Kidney capillary endothelial cell (primary cell): ENCODE data around the gene RCSD1.

Experiments
- DNase-seq: peaks from one replicate; pipeline ENCODE4 v3.0.0-alpha.2; 2018; ENCODE audit warnings: low spot score

The RCSD1 gene

DNA sequence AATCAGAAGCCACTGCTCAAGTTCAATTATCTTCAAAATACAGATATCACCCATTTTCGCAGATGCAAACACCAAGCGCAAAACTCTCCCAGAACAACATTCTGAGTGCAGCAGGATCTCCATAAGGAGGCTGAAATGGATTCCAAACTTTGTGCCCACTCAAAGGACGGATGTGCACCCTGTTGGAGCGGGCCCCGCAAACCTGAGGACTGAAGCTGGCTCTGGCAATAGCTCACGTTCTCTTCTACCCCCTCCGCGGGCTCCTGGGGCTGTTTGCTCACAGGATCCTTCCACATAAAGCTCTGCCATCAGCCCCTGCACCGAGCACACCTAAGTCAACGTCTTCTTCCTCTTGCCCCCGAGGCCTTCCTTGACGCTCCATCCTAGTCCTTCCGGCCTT lies 11.7 kb upstream of the RCSD1 start:
- no peak for DNase-seq

DNA sequence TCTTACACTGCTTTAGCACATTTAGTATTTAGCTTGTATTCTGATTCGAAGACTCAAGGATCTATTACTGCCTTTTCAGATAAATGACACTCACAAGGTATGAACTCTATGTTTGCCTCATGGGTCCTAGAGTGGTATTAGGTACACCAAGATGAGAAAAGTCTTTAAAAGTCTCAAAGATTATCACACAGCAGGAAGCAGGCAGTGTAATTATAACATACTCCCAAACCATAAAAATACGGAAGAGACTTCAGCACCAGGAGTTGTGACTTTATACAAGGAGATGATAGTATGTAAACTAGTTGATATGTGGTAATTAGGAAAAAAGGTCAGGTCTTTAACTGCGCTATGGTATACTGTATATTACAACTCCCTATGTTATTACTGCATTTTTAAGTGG lies 11.2 kb upstream of the RCSD1 start:
- DNase-seq: no peak

DNA sequence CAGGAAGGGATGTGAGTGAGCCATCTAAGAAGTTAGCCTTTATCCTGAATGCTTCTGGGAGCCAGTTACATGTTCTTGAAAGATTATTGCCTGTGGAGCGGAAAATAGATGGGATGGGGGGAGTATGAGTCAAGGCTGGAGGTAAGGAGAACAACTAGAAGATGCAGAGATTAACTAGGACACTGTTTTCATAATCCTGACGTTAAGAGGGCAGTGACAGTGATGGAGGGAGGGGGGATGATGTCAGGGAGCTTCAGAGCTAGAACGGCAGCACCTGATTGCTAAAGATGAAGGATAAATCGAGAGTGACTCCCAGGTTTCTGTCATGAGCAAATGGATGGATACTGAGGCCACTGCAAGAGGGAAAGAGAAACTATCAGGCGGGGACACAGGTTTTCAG lies 10.0 kb upstream of the RCSD1 start:
- DNase-seq: no peak

DNA sequence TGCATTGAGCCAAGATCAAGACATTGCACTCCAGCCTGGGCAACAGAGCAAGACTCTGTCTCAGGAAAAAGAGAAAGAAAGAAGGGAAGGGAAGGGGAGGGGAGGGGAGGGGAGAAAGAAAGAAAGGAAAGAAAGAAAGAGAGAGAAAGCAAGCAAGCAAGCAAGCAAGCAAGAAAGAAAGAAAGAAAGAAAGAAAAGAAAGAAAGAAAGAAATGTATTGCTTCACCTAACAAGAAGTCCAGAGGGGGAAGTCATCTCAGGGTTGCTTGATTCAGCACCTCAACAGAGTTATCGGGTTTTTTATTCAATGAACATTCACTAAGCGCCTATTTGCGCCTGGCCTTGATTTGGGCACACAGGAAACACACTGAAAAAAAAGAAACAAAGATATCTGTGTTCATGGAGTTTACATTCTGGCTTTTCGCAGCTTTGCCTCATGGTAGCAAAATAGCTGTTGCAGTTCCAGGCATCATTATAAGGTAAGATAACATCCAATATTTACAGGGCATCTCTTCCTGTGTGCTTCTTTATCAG lies 8.2 kb upstream of the RCSD1 start:
- DNase-seq: no peak

DNA sequence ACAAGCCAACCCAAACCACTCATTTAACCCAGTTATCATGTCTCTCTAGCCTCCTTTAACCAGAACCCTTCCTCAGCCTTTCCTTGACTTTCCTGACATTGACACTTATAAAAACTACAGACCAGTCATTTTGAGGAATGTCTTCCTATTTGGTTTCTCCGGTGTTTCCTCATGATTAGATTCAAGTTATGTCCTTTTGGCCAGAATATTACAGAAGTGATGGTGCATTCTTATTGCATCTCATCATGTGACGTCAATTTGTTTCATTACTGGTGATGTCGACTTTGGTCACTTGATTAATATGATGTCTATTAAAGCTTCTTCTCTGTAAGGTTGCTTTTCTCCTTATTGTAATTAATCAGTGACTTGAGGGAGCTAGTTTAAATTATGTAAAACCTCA lies 6.1 kb upstream of the RCSD1 start:
- no peak for DNase-seq

DNA sequence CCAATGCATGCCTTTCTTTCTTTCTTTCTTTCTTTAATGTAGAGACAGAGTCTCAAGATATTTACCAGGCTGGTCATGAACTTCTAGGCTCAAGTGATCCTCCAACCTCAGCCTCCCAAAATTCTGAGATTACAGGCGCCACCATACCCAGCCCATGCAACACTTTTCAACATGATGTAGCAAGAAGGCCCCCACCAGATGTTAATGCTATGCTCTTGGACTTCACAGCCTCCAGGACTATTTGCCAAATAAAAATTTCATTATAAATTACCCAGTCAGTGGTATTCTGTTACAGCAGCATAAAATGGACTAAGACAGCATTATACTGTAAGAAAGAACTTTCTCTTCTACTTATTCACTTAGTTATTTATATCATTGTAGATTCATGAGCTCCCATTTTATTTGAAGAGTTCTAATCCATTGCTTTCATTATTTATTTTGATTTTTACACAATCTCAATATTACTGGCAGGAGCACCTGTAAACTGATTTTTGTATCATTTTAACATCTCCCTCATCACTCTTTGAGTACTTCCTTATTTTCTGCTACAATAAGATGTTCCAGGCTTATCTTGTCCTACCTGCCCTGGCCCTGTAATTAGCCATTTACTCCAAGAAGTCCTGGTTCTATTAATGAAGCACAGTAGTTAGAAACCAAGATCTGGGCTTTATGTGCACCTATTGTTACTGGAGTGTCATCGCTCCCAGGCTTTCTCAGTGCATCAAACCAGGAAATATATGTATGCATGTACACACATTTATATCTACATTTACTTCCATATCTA lies 4.8 kb upstream of the RCSD1 start:
- no peak for DNase-seq

DNA sequence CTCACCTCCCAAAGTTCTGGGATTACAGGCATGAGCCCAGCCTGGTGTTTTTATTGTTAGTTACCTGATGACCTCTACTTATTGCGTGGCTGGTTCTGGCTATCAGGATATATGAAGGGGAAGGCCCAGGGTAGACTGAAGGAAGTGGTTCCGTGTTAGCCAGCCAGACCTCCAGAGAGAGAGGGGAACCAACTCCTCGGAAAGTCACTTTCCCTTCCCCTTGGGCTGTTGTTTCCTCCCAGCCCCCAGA lies 2.5 kb upstream of the RCSD1 start:
- DNase-seq: no peak

DNA sequence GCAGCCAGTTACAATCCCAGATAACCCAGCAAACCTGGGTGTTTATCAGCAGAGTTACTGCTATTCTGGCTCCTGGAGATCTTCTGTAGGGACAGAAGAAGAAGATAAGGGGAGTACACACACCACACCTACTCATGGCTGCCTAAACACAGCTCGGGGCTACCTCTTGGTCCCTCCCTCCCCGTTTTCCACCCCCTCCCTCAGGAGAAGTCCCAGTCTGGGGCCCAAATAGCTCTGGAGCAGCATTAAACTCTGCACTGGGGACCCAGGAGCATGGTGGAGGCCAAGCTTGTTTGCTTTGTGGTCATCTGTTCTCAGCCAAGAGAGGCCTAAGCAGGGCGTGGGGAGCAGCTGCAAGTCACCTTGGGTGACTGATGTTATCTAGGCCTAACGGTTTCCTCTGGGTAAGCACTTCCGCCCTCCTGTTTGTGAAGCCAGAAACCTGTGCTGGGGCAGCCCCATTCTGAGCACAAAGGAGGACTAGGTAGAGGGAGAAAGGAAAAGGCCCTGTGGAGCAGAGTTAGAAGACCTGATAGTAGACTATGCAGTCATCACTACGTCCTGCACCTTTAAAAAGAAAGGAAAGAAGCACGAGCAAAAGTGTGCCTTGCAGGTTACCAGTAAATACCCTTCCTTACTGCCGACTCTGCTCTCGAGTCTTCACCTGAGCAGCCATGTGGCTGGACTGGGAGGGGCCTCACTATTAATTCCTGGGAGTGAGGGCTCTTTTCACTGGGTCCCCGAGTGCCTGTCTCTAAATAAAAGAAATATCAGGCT lies 2.0 kb upstream of the RCSD1 start:
- no peak for DNase-seq

DNA sequence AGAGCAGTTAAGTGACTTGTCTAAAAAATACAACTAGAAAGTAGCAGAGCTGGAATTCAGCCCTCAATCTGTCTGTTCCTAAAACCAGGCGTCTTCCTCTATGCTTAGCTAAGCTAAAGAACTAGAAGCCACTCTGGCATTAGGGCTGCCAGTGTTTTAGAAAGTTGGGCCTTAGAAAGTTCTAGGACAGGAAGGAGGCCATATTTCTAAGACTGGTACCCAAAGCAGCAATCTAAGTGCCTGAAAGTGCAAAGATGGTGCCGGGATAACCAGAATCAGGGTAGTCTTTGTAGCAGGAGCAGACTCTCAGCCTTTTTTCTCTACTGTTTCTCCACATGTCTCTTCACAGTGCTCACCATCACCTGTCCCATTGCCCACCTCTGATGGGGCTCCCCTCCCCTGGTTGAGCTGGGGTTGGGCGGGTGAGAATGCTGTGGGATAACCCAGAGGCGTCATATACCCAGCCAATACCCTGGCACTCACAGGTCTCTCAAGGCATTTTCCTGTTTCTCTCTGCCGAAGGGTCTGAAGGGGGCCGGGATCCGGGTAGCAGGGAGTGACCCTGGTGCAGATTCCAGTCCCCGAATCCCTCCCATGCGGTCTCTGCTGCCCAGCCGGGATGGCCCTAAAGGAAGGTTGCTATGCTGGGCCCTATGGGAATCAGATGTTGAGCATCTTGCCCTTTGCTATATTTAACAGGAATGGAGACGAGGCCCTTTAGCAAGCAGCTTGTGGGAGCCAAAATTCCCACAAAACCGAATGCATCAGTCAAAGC lies 1.1 kb upstream of the RCSD1 start:
- DNase-seq: no peak

DNA sequence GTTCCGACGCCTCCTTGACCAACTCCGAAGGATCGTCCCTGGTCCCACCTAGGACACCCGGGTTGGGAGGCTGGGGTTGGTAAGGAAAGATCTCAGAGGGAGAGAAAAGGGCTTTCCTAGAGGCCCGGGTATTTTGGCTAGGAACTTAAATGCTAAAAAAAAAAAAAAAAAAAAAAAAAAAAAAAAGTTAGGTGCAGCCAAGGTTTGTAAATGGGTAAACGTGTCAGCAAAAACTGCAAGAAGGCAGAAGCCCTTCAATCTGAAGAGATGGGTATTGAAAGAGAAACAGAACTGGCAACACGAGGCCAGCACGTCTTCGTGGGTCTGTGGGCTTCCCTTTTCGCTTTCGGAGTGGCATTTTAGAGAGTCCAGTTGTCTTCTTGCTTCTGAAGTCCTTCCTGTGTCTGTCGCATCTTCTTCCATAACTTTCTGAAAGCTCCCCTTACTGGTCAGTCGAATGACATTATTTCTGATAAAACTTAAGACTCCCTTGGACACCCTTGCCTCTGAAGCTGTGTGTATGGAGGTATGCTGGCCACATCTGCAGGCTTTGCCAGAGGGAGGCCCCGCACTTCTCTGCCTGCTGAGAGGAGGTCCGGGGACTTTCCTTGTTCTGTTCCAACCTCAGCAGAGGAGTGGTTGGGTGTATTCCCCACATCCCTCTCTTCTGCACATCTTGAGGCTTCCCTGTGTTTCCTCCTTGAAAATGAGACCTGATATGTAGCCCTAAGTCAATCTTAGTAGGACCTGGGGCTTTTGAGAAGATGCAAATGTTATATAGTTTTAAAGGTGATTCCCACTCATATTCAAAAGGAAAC lies 745 bp downstream of the RCSD1 start:
- DNase-seq: no peak

DNA sequence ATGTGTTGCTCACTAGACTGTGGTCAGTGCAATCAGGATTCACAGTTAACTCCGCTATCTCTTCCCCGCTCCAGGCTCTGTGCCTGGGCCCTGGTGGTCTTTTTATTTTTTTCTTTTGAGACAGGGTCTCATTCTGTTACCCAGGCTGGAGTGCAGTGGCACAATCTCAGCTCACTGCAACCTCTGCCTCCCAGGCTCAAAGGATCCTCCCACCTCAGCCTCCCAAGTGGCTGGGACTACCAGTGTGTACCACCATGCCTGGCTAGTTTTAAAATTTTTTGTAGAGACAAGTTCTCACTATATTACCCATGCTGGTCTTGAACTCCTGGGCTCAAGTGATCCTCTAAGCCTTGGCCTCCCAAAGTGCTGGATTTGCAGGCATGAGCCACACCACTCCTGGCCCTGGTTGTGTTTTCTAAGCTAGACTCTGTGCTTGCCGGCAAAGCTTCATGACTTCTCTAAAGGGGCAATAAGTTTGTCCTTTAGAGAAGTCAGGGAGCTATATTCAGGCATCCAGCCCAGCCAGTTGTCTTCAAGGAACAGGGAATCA lies 1.4 kb downstream of the RCSD1 start:
- DNase-seq: no peak

DNA sequence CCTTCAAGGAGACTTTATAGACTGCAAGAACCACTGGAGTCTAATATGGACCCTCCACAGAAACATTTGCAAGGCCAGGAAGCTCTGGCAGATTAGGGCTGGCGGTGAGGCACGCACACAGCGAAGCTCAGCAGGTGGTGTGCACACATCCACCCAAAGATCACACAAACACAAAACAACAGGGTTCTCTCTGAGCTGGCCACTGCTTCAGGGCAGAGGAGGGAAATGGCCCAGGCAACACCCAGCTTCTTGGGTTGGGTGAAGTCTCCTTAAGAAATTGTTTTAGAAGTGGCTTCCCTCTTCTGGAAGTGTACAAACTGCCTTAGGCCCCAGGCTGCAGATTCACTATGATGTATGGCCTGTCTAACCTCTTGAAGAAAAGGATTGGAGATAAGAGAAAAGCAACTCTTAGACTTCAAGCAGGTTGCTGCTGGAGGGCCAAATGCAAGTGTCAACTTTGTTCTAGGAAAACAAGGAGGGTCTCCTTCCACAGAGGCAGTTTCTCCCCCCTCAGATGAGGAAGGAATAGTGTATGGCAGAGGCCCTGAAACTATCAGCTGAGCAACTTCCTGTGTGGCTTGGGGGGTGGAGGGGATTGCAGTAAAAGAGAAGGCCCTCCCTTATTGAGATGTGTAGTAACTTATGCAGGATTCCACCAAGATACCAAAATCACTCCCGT lies 2.0 kb downstream of the RCSD1 start:
- no peak for DNase-seq

DNA sequence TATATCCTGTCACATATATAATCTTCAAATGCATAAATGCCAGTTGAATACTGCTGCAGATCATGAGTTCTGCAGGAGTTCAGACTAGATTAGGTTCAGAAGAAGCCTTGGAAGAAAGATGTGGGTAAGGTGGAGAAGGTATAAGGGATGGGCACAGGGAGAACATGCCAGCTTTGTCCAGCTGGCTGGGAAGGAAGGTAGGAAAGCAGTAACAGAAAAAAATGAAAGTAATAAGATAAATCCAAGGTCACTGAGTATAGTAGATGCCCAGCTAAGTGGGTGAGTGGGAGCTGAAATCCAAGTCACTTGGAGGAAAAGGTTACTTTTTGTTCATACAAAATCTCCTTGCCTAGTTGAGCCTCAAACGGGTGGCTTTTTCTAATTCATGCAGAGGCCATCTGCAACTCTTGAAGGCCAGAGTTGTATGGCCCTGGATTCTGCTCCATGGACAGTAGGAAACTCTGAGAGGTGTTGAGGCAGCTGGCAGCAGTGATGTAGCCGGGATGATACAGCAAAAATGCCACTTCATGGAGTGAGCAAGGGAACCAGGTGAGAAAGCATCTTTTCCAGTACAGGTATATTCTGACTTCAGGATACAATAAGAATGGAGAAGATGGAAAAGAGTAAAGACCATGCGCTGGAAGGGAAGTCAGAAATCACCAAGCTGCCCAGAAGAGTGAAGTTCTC lies 3.4 kb downstream of the RCSD1 start:
- no peak for DNase-seq

DNA sequence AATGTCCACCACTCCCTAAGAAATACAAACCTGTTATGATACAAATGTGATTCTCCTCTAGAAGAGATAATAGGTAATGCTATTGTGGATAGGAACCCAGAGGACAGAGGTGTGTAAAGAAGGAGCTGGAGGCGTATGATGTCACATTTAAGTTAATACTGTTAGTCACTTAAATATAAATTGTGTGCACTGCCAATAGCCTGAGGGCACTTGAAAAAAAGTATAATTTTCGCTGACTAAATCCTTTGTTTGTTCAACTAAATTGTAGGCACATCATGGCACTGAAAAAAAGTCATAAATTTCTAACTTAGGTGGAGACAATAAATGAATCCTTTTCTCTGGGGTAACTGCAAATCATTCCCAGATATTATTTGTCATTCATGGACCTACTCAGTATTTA lies 4.4 kb downstream of the RCSD1 start:
- no peak for DNase-seq

DNA sequence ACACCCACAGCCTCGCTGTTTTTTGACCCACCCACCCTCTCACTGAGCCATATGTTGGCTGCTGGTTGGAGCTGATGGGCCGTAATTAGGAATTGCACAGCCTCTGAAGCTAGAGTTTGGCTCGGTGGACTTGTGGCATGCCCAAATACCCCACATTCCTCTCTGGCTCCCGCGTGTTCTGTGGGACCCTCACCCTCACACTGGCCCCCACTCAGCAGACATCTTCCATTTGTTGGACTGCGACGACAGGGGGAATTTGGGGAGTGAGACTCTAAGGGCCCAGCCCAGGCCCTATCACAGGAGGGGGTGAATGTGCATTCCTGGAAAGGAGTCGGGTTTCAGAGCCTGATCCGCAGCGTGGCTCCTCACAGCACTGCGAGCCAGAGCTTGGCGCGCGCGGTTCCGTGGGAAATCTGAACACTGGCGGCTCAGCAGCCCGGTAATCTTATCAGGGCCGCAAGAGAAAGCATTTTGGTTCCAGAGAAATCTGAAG lies 5.2 kb downstream of the RCSD1 start:
- no peak for DNase-seq

DNA sequence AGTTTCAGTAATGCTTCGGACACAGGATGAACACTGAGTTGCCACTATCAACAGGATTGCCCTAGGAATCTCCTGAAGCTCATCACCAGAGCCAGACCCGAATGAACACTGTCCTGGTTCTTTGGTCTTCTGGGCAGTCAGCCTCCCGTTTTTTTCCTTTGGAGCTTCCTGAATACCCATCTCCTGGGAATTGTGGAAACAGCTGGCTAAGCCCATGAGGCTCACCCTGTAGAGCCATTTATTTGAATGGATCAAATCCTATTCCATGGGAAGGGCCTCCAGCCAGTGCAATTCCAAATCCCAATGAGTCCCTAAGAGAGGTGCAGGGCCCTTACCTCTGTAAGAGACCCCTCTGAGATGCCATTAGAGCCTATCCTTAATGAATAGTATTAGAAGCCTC lies 5.9 kb downstream of the RCSD1 start:
- DNase-seq: no peak

DNA sequence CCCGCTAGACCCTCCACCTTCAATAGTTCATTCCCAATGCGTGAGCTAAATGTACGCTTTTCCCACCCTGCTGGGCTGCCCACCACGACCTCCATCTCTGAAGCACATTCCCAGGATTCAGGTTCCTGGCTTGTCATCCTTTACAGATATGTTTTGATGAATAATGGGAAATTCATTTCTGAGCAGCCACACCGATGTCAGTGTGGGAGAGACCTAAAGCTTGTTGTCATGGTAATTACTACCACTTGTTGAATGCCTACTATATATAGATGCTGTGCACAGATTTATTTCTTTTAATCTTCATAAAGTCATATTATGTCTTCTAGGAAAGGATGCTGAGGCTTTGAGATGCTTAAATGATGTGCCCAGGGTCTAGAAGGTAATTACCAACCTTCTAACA lies 8.0 kb downstream of the RCSD1 start:
- no peak for DNase-seq

DNA sequence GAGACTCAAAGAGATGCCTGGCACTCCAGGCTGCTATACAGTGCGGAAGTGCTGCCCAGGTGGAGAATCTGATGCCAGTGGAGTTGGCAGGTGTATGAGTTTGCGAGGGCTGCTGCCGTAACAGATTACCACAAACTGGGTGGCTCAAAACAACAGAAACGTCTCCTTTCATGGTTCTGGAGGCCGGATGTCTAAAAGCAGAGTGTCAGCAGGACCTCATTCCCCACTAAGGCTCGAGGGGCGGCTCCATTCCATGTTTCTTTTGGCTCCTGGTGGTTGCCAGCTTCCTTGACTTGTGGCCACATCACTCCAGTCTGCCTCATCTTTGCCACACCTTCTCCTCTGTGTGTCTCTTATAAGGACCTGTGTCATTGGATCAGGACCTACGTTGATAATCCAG lies 10.0 kb downstream of the RCSD1 start:
- no peak for DNase-seq

DNA sequence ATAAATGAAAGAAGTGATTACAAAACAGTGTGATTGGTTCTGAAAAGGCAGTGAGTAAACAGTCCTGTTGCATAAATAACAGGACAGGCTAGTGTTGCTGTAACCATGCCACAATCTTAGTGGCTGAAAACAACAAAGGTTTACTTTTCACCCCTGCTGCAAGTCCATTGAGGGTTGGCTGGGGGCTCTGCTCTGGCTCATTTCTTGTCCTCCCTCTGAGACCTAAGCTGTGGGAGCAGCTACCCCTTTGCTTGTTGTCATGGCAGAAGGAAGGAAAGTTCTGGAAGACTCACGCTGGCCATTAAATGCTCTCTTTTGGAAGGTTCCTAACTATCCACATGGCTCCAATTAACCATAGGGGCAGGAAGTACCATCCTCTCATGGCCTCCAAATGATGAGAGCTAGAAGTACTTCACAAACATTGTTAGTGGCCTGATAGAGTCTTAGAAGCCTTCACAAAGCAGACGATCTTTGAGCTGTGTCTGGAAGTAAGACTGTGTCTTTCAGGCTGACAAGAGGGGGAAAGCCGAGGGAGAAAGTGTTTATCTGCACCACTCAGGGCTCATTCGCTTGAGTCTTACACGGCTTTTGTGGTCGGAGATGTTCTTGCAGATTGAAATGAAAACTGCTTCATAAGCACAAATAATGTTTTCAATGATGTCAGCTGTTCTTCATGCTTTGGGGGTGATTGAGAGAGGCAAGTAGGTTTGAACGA lies 11.9 kb downstream of the RCSD1 start:
- DNase-seq: no peak

DNA sequence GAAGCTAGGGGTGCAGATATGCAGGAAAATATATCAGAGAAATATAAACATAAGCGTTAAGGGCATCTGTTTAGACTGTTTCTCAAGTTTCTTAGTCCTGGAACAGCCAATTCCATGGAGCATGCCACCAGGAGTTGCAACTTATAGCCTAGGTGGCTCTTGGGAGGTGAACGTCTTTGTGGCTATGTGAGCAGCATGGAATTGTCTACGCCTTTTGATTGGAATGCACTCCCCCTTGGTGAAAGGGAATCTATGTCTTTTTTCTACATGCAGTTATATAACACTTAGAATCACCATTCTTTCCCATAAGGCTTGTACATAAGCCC lies 12.4 kb downstream of the RCSD1 start:
- no peak for DNase-seq
